HG03045 (cell line): Measurements from ENCODE around the gene TMEM222.

Experiments used
- ATAC-seq: cut with Tn5 transposase; IDR thresholded peaks from one replicate; pipeline ENCODE4 v1.9.1; 2021; ENCODE audit warnings: mild to moderate bottlenecking, moderate library complexity; ENCODE audit not compliant: unreplicated experiment

The TMEM222 gene

GRCh38 chr1:27306071-27306470, 15.9 kb upstream of the TMEM222 start:
- ATAC-seq, result no peak

GRCh38 chr1:27306892-27307761, 14.8 kb upstream of the TMEM222 start:
- ATAC-seq, result no peak

- no peak for ATAC-seq
Measured at GRCh38 chr1:27307874-27308598, 13.9 kb upstream of the TMEM222 start.

- ATAC-seq, result no peak
Measured at GRCh38 chr1:27314169-27314568, 7.8 kb upstream of the TMEM222 start.

- ATAC-seq, result no peak
Measured at GRCh38 chr1:27314737-27315136, 7.2 kb upstream of the TMEM222 start.

- no peak for ATAC-seq
Measured at GRCh38 chr1:27316860-27317259, 5.1 kb upstream of the TMEM222 start.

GRCh38 chr1:27318136-27318535, 3.8 kb upstream of the TMEM222 start:
- no peak for ATAC-seq

- no peak for ATAC-seq
Measured at GRCh38 chr1:27318596-27318995, 3.4 kb upstream of the TMEM222 start.

GRCh38 chr1:27322569-27323240, 742 bp downstream of the TMEM222 start:
- no peak for ATAC-seq

- ATAC-seq, result no peak
Measured at GRCh38 chr1:27325286-27325685, 3.3 kb downstream of the TMEM222 start.

- ATAC-seq, result no peak
Measured at GRCh38 chr1:27327964-27328363, 6.0 kb downstream of the TMEM222 start.

- no peak for ATAC-seq
Measured at GRCh38 chr1:27330786-27331185, 8.8 kb downstream of the TMEM222 start.

GRCh38 chr1:27331426-27331825, 9.5 kb downstream of the TMEM222 start:
- ATAC-seq, result no peak

GRCh38 chr1:27331922-27332321, 10.0 kb downstream of the TMEM222 start:
- ATAC-seq, result no peak

GRCh38 chr1:27332536-27333281, 10.7 kb downstream of the TMEM222 start:
- ATAC-seq, result no peak

- ATAC-seq, result no peak
Measured at GRCh38 chr1:27333717-27334279, 11.8 kb downstream of the TMEM222 start.

GRCh38 chr1:27335506-27336422, 13.8 kb downstream of the TMEM222 start:
- no peak for ATAC-seq

GRCh38 chr1:27336756-27337155, 14.8 kb downstream of the TMEM222 start:
- ATAC-seq, result no peak

- no peak for ATAC-seq
Measured at GRCh38 chr1:27338751-27339150, 16.8 kb downstream of the TMEM222 start.

GRCh38 chr1:27339213-27339612, 17.2 kb downstream of the TMEM222 start:
- no peak for ATAC-seq
